Measurements from ENCODE around the gene ZBTB37.

GRCh38 chr1:173869021-173869359 lies 810 bp downstream of the ZBTB37 start:
- TF ChIP-seq CTCF (conservative IDR thresholded peaks at IDR 0.05): no peak
- no peak for TF ChIP-seq ZFX (IDR thresholded peaks at IDR 0.05)

All from C4-2B (cell line).